ENCODE results near the gene LRRFIP1. TPM values are rescaled to one million over a fixed set of nuclear protein-coding genes. Genes with fewer than 3 reads are reported as not detected.

The LRRFIP1 gene
- total and polyA plus RNA-seq, 9 of the 15 experiments (the other 6 are each of a cell fraction or from before 2014, with no cell fraction given), result 13.1 to 45.2 (median 31.3) TPM

GRCh38 chr2:237692601-237693290, 65.4 kb downstream of the LRRFIP1 start (continued):
- no peak for TF ChIP-seq POLR3G (IDR thresholded peaks at IDR 0.05; ENCODE audit: extremely low read depth, insufficient read length, insufficient replicate concordance)
- TF ChIP-seq, protein P1, sequence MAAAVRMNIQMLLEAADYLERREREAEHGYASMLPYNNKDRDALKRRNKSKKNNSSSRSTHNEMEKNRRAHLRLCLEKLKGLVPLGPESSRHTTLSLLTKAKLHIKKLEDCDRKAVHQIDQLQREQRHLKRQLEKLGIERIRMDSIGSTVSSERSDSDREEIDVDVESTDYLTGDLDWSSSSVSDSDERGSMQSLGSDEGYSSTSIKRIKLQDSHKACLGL (CRISPR knock-in tag; IDR thresholded peaks at IDR 0.05; ENCODE audit: borderline replicate concordance, poor library complexity, severe bottlenecking), result no peak
- no peak for TF ChIP-seq HLTF (IDR thresholded peaks at IDR 0.05)
- no peak for TF ChIP-seq ZNF707 (CRISPR knock-in tag; conservative IDR thresholded peaks at IDR 0.05)
- TF ChIP-seq NRF1 (conservative IDR thresholded peaks at IDR 0.05 in 1 of 2, IDR thresholded peaks at IDR 0.05 in 1 of 2), result 0 out of 4 replicates have a peak, but pooled peaks of 1 of the 2 experiments have one; percentile 34
- TF ChIP-seq SMARCA4 (IDR thresholded peaks at IDR 0.05), result no peak
- no peak for TF ChIP-seq HOXB6 (CRISPR knock-in tag; IDR thresholded peaks at IDR 0.05; ENCODE audit: borderline replicate concordance)
- no peak for TF ChIP-seq ZNF436 (CRISPR knock-in tag; IDR thresholded peaks at IDR 0.05)
- TF ChIP-seq CEBPG (CRISPR knock-in tag; IDR thresholded peaks at IDR 0.05), result no peak
- no peak for TF ChIP-seq CEBPG (tag; conservative IDR thresholded peaks at IDR 0.05 in 1 of 2, IDR thresholded peaks at IDR 0.05 in 1 of 2)

Data from K562 (cell line).